ENCODE measurements around the gene SNAI3.

DNA sequence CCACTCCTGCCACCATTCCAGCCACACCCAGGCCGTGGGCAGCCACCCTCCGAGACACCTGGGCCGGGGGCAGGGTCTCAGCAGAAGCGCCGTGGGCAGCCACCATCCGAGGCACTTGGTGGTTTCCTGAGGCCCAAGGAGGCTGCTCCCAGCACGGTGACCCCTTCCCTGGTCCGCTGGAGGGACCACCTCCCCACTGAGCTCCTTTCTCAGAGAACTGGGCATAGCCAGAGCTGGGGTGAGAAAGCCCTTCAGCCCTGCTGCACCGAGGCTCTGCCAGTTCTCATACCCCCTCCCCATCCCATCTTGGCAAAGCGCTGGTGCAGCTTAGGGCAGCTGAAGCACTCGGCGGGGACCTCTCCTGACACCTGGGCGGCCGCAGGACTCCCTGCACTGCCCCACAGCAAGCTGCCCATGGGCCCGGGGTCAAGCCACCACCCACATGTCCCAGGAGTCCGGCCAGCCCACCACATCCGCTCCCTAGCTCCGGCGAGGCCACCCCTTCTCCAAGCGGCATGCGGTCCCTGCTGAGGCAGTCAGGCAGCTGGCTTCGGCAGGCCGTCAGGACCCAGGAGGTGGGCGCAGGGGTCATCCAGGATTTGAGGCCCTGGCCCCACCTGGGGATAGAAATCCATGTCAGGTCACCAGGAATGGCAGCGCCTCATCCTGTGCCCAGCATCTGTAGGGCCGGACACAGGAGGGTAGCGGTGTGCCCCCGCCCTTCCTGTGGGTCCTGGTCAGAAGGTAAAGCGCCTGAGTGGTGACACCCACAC, 34.1 kb downstream of the SNAI3 start:
- no peak for TF ChIP-seq CTCF (IDR thresholded peaks at IDR 0.05)
- TF ChIP-seq POLR2AphosphoS5 (IDR thresholded peaks at IDR 0.05; ENCODE audit: insufficient read depth in 1 of 2, low read depth in 1 of 2): no peak
- TF ChIP-seq POLR2A (IDR thresholded peaks at IDR 0.05): no peak
